Testis (tissue), 3 donors: ENCODE data around the gene MCHR2. TPM values are rescaled to one million over a fixed set of nuclear protein-coding genes. Genes with fewer than 3 reads are reported as not detected.

Experiments
- DNase-seq: peaks from one replicate; pipeline ENCODE4 v3.0.0-alpha.2; 2019
- H3K27ac ChIP-seq, 2 donors: fragments of 200-600 bp; sonication (generic); one replicate each; pipeline ENCODE4 v1.5.1; 2019
- H3K27me3 ChIP-seq: fragments of 200-600 bp; sonication (generic); one replicate; pipeline ENCODE4 v1.5.1; 2019
- H3K36me3 ChIP-seq: fragments of 200-600 bp; sonication (generic); one replicate; pipeline ENCODE4 v1.5.1; 2017; ENCODE audit warnings: low read depth; ENCODE audit errors: missing control alignments
- H3K4me1 ChIP-seq: fragments of 200-600 bp; sonication (generic); one replicate; pipeline ENCODE4 v1.5.1; 2019
- H3K4me3 ChIP-seq, 2 donors: fragments of 200-600 bp; sonication (generic); one replicate each; pipeline ENCODE4 v1.5.1; 2017 to 2019
- H3K9me3 ChIP-seq: fragments of 200-600 bp; sonication (generic); one replicate; pipeline ENCODE4 v1.5.1; 2017
- POLR2A ChIP-seq: fragments of 450-650 bp; IDR thresholded peaks from one replicate; pipeline ENCODE4 v1.6.1; 2017; ENCODE audit warnings: antibody characterized with exemption, mild to moderate bottlenecking, moderate library complexity
- WGBS, 2 donors: methylation state at CpG; one replicate each; pipeline ENCODE4 v1.1.5; 2018; 5-methylcytosine and 5-hydroxymethylcytosine counted together
- intact Hi-C: fragments of 100-400 bp; cut with DNase I; formaldehyde crosslinking; loops from one replicate; pipeline ENCODE4 v1.15.1; 2023; ENCODE audit warnings: low total_unique reads
- polyA plus RNA-seq: library from polyadenylated mRNA; stranded (reverse); fragments of 350-450 nt; fragmentation: Illumina TruSeq; extraction: RNeasy Lipid Tissue Mini Kit (QIAGEN cat#74804); gene quantifications from one replicate; pipeline ENCODE4 v1.2.3, GENCODE V29; 2014; ENCODE audit warnings: low read depth, low replicate concordance; ENCODE audit not compliant: insufficient read depth
- total RNA-seq, 2 donors: library from RNA; depleted of rRNA; stranded (reverse); fragments of >200 nt; gene quantifications; one replicate each; pipeline ENCODE4 v1.2.3, GENCODE V29; 2016
- TF ChIP-seq, protein P1 (sequence below), 3 experiments: fragments of 450-650 bp in 2 of 3; fragments of 200-600 bp in 1 of 3; sonication (generic) in 1 of 3; IDR thresholded peaks; one replicate each; pipeline ENCODE4 v1.5.1; 2016 to 2019; ENCODE audit warnings: antibody characterized with exemption in 3 of 3, mild to moderate bottlenecking in 2 of 3, moderate library complexity in 1 of 3

The MCHR2 gene
- total and polyA plus RNA-seq, 3 donors from 2014 or later = 0.31 to 0.83 TPM; not detected in 1

GRCh38 chr6:100008857-100009256, 14.8 kb upstream of the MCHR2 start:
- TF ChIP-seq, protein P1, sequence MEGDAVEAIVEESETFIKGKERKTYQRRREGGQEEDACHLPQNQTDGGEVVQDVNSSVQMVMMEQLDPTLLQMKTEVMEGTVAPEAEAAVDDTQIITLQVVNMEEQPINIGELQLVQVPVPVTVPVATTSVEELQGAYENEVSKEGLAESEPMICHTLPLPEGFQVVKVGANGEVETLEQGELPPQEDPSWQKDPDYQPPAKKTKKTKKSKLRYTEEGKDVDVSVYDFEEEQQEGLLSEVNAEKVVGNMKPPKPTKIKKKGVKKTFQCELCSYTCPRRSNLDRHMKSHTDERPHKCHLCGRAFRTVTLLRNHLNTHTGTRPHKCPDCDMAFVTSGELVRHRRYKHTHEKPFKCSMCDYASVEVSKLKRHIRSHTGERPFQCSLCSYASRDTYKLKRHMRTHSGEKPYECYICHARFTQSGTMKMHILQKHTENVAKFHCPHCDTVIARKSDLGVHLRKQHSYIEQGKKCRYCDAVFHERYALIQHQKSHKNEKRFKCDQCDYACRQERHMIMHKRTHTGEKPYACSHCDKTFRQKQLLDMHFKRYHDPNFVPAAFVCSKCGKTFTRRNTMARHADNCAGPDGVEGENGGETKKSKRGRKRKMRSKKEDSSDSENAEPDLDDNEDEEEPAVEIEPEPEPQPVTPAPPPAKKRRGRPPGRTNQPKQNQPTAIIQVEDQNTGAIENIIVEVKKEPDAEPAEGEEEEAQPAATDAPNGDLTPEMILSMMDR (IDR thresholded peaks at IDR 0.05) = no peak
- TF ChIP-seq POLR2A = no peak

DNA sequence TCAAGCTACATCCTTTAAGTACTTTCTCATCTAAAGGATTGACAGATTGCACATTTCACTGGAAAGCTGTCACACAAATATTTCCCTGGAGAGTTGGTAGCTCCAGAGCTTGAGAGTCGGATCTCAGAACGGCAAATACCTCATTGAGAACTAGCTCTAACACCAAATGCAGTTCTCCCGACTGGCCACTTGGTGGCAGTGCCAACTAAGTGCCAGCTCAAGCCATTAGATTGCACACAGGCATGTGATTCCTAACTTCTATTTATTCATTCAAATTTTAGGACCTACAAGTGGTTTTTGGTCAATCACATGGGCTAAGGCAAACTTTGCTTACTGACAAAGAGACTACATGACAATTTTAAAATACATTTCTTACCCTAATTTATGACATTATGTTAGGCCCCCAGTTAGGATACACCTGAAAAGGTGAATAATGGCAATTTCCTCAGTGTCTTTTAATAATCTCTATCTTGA, 7.9 kb upstream of the MCHR2 start:
- TF ChIP-seq, protein P1 (IDR thresholded peaks at IDR 0.05) = peak; percentile 63 to 91 (median 74)
- TF ChIP-seq POLR2A = no peak
- H3K4me1 ChIP-seq = no peaks in the 10 kb centered on the region
- H3K4me3 ChIP-seq = no peak overlapping the region
- intact Hi-C loops = no loop called here
- no peaks in the 10 kb centered on the region for H3K9me3 ChIP-seq
- 6 to 12% methylated on average over 3 of the region's 3 CpGs for WGBS, 2 donors
- H3K27me3 ChIP-seq = no peaks in the 10 kb centered on the region
- no peak overlapping the region for H3K27ac ChIP-seq
- H3K36me3 ChIP-seq = no peaks in the 10 kb centered on the region
- peak; percentile 65 for DNase-seq

More at GRCh38 chr6:100008857-100009256, 14.8 kb upstream of the MCHR2 start:
- WGBS, 2 donors = 82 to 86% methylated on average over 6 of the region's 6 CpGs
- H3K27me3 ChIP-seq = no peaks in the 10 kb centered on the region
- H3K4me1 ChIP-seq = no peaks in the 10 kb centered on the region
- intact Hi-C loops = no loop called here
- H3K9me3 ChIP-seq = no peaks in the 10 kb centered on the region
- H3K27ac ChIP-seq = no peak overlapping the region
- no peak for DNase-seq
- H3K4me3 ChIP-seq = no peak overlapping the region
- no peaks in the 10 kb centered on the region for H3K36me3 ChIP-seq

DNA sequence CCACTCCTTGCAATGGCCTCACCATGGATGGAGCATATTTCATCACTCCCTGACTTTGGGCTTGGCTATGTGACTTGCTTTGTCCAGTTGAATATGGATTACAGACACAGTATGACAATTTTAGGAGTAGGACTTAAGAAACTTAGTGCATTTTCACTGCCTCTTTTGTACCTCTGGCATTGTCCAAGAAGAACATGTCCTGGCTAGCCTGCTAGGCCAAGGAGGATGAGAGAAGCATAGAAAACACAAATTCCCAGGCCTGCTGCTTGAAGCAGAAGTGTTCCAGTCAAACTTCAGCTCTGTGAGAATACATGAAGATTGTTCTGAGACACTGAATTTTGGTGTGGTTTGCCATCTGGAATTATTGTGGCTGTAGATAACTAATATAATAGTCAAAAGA, 3.1 kb upstream of the MCHR2 start:
- intact Hi-C loops = no loop called here
- Histone ChIP-seq H3K36me3 (no peaks in the 10 kb centered on the region), H3K9me3 (no peaks in the 10 kb centered on the region), H3K4me1 (no peaks in the 10 kb centered on the region), H3K4me3 (no peak overlapping the region), H3K27ac (no peak overlapping the region), H3K27me3 (no peaks in the 10 kb centered on the region)
- TF ChIP-seq POLR2A = no peak
- TF ChIP-seq, protein P1 (IDR thresholded peaks at IDR 0.05) = no peak
- DNase-seq = no peak

DNA sequence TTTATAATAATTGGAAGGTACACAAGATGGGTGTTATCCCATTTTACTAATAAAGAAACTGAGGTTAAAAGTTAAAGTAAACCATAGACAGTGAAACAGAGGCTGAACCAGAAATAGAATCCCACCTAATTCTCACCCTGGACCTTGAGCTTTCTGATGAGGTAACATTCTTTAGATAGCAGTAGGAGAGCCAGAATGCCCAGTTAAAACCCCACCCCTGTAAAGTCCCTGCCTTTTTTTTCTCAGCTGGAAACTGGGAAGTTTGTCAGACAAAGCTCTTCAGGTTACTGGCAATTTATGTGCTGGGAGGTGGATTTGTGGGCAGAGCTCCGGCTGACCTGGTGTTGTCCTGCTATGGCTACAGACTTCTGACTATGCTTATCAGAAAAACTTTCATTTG, 1.9 kb upstream of the MCHR2 start:
- H3K36me3 ChIP-seq = no peaks in the 10 kb centered on the region
- H3K4me1 ChIP-seq = no peaks in the 10 kb centered on the region
- no peak for DNase-seq
- H3K9me3 ChIP-seq = no peaks in the 10 kb centered on the region
- H3K4me3 ChIP-seq = no peak overlapping the region
- H3K27me3 ChIP-seq = no peaks in the 10 kb centered on the region
- 57 to 72% methylated on average over 1 of the region's 1 CpG for WGBS, 2 donors
- intact Hi-C loops = no loop called here
- H3K27ac ChIP-seq = no peak overlapping the region
- TF ChIP-seq, protein P1 (IDR thresholded peaks at IDR 0.05) = no peak
- no peak for TF ChIP-seq POLR2A

DNA sequence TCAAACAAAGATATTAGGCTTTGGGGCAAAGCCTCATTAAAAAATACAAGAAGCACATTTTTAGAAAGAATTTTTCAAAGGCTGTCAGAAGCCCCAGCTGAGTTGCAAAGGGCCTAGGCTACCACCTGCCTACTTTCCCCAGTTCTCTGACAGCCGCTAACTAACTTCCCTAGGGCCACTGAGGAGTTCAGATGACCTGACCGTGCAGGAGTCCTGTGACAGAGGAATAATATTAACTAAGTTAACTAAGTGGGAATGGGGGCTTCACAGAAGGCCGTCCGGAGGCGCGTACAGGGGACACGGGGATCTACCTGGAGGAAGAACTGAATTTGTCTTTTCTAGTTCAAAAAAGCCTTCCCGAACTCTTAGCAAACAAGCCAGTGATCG, 884 bp downstream of the MCHR2 start:
- TF ChIP-seq POLR2A = no peak
- Histone ChIP-seq H3K36me3 (no peaks in the 10 kb centered on the region), H3K27ac (no peak overlapping the region), H3K9me3 (no peaks in the 10 kb centered on the region), H3K4me3 (peak overlapping the region; percentile 44 to 48), H3K27me3 (no peaks in the 10 kb centered on the region), H3K4me1 (no peaks in the 10 kb centered on the region)
- no peak for DNase-seq
- WGBS, 2 donors = 19 to 23% methylated on average over 9 of the region's 9 CpGs
- intact Hi-C loops = no loop called here
